NCI-H526 (cell line): Measurements from ENCODE around the gene DDX6.
"Not testable (repeated sequence)": the region's sequence is repeated elsewhere in the genome, so short reads cannot be mapped to it uniquely, and the experiment has no call there.

Source experiments
- DNase-seq, 2 experiments: peaks; one replicate each; lab custom pipeline; 2025; lab: John Stamatoyannopoulos, UW

DDX6 gene

DNA sequence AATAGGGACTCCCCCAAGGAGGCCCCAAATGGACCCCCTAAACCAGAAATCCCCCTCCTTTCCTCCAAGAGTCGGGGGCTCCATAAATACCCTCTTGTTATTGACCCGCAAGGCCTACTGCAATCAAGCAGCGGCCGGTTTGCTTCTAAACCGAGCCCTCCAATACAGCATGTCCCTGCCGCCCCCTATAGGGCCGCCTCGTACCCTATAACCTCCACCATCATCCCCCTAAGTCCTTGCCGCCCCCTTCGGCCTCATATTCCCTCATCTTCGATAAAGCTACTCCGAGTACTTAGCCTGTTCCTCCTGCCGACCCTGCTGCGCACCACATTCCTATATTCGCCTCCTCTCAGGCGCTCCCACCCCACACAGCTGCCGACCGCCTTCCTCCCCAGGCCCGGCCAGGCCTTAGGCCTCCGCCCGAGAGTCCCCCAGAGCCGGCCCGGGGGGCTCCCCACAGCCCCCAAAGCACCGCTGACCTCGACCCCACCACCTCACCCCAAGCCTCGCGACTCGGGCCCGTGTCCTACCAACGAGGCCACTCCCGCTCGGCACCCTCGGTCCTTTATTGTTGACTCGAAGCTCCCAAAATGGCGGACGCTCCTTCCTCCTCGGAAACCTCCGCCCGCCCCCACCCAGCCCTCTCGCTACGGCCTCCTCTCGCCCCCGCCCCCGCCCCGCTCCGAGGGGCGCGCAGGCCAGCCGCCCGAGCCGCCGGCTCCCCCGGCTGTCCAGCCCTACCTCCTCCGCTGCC, 430 bp downstream of the DDX6 start:
- peak; percentile 86 to 89 for DNase-seq

DNA sequence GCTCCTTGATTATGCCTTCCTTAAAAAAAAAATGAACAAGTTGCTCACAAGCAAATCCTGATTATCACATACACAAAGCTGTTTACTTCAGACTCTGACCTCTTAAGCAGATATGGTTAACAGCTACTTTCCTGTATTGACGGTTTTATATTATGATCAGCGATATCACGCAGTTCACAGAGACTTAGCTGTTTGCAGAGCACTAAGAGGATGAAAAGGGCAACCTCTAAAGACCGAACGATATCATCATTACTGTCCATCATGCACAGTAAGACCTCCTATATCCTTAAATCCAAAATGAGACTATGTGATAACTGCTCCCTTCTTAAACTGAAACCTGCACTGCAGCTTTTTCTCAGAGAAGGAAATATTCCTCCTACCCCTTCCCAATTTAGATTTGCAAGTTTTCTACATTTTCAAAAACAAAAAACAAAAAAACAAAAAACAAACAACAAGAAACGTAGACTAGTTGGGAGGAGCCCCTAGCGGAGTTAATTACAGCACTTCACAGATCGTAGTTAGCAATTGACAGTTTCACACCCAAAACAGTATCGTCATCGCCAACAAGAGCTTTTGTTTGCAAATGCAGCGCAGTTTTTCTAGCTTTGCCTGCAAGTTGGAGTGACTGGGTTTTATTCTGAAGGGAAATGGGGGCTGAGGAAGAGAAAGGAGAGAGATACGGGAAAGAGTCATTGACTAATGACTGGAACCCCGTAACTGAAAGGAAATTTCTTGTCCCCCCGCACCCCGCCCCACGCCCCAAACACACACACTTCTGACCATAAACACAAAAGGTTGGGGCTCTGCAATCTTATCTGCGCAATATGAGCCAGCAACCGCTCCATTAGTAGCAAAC, 1.2 kb downstream of the DDX6 start:
- peak; percentile 50 to 74 for DNase-seq

DNA sequence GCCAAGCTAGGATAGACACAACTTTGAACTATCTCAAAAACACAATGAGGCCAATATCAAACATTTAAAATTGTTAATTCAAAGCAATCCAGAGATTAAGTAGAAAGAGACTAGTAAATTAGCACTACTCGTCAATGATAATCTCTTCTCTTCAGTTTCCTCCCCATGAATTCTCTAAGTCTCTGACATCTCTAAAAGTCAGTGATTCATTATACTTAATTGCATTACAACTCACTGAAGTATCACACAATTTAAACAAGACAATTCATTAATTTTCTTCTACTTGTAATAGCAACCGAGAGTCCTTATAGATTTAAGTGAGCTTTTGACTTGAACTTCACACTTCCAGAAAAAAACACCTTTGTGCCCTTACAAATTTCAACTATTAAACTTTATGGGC, 4.3 kb downstream of the DDX6 start:
- DNase-seq: no peak

DNA sequence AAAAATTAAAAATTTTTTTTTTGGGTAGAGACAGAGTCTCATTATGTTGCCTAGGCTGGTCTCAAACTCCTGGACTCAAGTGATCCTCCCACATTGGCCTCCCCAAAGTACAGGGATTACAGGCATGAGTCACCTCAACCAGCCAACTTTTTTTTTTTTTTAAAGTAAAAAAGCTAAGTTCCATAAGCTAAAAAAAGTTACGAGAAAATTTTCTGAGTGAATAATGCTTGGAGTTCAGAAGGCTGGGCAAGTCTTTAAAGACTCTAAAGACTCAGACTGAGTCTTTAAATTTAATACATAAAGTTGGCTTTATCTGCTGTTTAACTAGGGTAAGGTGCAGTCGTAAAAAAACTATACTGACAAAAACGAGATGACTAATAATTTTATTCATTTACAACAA, 5.6 kb downstream of the DDX6 start:
- no peak for DNase-seq

DNA sequence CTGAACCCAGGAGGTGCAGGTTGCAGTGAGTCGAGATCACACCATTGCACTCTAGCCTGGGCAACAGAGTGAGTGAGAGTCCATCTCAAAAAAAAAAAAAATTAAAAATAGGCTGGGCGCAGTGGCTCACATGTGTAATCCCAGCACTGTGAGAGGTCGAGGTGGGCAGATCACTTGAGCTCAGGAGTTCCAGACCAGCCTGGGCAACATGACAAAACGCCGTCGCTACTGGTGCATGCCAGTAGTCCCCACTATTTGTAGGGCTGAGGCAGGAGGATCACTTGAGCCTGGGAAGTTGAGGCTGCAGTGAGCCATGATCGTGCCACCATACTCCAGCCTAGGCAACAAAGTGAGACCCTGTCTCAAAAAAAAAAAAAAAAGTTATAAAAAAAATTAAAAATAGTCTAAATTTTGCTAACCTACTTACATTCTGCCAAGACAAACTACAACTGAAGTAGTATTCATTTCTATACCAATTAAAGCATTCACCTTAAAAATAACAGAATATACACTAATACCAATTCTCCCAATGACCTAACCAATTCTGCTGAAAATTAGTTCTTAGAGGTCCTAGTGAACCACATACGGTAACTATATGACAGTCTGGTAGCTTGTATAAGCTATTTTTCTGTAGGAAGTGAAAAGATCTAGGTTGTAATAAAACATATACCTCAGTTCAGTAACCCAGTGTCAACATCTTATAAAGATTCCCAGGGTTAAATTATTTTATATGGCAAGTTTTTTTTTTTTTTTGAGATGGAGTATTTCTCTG, 7.1 kb downstream of the DDX6 start:
- no peak for DNase-seq

DNA sequence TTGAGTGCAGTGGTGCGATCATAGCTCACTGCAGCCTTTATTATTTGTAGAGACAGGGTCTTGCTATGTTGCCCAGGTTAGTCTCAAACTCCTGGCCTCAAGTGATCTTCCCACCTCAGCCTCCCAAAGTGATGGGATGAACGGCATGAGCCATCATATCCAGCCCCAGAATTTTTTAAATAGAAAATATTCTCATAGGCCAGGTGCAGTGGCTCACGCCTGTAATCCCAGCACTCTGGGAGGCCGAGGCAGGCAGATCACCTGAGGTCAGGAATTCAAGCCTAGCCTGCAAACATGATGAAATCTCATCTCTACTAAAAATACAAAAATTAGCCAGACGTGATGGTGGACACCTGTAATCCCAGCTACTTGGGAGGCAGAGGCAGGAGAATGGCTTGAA, 7.6 kb downstream of the DDX6 start:
- not testable (repeated sequence) for DNase-seq

DNA sequence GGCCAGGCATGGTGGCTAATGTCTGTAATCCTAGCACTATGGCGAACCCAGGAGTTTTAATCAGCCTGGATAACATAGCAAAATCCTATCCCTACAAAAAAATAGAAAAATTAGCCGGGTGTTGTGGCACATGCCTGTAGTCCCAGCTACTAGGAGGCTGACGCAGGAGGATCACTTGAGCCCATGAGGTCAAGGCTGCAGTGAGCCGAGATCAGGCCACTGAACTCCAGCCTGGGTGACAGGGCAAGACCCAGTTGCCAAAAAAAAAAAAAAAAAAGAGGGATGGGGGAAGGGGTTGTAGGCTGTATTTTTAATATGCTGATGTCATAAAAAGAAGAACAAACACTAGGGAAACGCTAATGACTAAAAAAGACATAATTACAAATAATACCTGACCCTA, 12.1 kb downstream of the DDX6 start:
- no peak for DNase-seq

DNA sequence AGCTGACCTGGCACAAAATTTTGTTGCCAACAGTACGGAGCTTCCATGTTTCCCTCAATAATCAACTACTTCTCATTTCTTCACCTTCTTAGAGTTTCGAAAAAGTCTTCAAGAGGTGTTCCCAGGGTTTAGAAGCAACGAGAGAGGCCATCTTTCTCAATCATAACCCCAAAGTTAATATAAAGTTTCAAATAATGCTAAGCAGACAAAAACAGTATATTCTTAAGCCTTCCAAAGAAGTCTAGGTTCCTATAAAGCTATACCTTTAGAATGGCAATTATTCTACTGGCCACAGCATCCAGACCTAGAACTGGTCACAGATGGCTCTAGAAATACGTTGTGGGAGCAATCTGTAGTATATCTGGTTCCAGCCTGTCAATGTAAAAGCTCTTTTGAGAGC, 16.9 kb downstream of the DDX6 start:
- DNase-seq: no peak

DNA sequence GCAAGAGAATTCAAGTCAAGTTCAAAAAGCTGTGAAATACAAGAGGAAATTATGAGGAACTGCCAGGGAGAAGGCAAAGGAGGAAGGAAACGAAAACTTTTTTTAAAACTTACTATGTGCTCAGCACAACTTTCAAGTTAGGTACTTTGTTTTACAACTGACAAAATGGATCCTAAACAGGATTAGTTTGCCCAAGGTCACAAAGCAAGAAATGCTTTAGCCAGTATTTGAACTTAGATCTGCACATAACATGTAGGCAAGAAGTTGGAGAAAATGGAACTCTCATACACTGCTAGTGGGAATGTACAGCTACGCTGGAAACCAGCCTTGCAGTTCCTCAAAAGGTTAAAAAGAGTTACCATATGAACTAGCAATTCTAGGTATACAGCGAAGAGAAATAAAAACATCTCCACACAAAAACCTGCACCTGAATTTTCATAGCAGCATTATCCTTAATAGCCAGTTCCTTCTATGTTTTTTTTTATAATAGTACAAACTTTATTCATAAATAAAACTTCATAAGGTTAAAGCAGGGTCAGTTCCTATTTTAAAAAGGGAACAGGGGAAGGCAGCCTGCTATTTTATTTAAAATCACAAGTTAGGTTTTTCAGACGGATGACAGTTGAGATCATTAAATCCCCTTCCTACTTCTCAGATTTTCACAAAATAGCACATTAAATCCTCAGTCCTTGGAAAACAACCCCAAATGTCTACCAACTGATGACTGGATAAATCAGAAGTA, 19.2 kb downstream of the DDX6 start:
- DNase-seq: no peak

DNA sequence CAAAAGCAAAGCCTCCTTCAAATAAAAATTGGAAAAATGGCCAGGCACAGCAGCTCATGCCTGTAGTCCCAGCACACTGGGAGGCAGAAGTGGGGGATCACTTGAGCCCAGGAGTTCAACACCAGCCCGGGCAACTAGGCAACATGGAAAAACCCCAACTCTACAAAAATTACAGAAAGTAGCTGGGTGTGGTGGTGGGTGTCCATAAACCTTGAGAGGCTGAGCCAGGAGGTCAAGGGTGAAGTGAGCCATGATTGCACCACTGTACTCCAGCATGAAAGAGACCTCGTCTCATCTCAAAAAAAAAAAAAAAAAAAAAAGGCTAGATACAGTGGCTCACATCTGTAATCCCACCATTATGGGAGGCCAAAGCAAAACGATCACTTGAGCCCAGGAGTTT, 22.3 kb downstream of the DDX6 start:
- no peak for DNase-seq

DNA sequence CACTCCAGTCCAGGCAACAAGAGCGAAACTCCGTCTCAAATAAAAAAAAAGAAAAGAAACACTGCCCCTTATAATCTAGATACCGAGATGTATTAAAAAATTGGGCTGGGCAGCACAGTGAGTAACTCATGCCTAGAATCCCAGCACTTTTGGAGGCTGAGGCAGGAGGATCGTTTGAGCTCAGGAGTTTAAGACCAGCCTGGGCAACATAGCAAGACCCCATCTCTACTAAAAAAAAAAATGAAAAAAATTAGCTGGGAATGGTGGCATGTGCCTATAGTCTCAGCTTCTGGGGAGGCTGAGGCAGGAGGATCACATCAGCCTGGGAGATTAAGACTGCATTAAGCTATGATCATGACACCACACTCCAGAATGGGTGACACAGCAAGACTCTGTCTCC, 24.9 kb downstream of the DDX6 start:
- no peak for DNase-seq

DNA sequence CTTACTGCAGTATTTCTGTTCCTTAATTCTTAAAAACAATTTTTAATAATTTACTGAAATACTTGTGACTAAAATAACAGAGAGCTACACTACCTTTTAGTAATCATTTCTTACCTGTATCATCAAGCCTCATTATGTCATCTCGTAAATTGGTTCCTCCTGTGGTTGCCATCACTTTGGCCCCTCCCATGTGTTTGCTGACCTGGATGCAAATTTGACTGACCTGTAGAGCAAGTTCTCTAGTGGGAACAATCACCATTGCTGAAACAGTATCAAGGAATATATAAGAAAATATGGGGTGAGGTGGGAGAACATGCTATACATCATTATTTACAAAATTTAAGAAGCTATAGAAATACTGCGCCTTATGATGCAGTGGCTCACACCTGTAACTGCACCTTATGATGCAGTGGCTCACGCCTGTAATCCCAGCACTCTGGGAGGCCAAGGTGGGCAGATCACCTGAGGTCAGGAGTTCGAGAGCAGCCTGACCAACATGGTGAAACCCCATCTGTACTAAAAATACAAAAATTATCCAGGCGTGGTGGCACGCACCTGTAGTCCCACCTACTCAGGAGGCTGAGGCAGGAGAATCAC, 25.8 kb downstream of the DDX6 start:
- peak; percentile 53 to 78 for DNase-seq

DNA sequence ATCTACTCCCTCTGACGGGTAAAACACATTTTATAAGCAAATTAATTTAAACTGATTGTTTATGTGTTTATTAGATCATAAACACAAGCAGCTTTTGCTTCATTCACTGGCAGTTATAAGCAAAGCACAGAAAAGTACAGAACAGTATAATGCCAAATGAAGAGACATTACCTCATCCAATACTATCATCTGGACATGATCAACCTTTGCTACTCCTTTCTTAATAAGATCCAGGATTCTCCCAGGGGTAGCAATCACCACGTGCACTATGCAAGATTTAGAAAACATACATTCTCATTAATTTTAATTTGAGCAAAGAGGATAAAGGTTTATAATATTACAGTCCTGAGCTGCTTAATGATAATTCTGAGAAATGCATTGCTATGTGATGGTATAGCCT, 27.9 kb downstream of the DDX6 start:
- DNase-seq: no peak

DNA sequence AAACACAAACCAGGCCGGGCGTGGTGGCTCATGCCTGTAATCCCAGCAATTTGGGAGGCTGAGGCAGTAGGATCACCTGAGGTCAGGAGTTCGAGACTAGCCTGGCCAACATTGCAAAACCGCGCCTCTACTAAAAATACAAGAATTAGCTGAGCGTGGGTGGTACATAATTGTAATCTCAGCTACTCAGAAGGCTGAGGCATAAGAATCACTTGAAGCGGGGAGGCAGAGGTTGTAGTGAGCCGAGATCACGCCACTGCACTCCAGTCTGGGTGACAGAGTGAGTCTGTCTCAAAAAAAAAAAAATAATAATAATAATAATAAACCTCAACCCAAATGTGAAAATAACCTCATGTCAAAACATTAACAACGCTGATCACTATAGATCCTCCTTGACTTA, 29.0 kb downstream of the DDX6 start:
- not testable (repeated sequence) for DNase-seq

DNA sequence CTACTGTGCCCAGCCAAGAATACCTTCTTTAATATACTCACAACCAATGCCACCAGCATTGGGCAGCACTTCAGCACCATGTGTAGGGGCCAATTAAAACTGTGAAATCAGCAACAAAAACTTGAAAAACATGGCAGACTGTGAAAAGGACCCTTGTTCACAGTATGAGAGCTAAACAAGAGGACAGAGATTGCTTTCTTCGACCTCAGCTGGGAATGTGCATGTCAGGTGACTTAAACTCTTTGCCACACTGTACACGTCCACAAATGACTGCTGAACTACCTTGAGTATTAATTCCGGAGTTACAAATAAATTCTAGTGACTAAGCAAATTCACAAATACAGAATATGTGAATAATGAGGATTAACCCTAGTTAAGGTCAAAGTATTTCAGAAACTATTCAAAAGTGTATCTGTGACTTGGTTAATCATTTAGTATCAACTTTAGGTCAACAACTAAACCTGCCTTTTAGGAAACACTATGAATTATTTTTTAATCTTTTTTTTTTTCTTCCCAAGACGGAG, 33.0 kb downstream of the DDX6 start:
- DNase-seq: no peak

DNA sequence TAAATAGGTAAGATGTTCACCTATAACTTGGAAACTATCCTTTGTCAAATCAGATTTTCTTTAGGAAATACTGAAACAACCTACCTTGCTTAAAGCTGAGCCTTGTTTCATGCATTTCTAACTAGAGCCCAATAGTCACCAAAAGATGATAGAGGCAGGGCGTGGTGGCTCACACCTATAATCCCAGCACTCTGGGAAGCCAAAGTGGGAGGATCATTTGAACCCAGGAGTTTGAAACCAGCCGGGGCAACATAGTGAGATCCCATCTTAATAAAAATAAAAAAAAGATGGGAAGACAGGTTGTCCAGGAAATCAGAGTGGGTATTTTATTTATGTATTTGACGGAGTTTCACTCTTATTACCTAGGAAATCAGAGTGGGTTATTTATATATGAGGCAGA, 38.3 kb downstream of the DDX6 start:
- no peak for DNase-seq

DNA sequence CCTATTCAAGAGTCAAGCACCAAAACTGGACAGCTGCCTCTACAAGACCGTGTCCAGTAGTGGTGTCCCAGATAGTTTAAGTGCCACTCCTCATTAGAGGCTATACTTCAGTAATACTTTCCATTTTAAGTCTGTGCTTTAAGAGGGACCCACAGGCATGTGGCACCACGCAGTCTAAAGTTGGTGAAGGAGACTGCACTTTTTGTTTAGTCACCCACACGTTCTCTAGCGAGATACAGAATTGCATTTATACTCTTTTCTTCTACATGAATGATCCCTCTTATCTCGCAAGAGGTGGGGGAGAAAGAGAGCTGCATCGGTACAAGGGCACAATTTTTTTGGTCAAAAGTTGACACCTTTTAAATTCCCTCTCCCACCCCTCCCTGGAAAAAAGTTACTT, 41.5 kb downstream of the DDX6 start:
- DNase-seq: no peak

DNA sequence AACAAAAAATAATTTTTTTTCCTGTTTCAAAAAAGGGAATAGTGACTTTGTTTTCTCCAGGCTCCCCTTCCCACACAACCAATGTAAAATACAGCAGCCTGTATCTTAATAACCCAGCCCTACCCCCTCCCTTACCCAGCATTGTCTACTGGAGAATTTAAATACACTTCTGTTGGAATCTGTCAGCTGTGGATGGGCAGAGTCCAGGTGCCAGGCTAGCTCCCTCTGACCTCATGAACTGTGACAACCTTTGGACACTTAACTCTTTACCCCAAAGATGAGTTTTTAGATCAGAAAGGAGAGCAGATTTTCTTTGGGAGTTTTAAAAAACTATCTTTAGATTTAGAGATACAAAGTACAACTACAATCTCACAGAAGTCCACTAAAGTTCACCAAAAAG, 42.9 kb downstream of the DDX6 start:
- peak in 1 of 2 experiments; percentile 51 for DNase-seq

DNA sequence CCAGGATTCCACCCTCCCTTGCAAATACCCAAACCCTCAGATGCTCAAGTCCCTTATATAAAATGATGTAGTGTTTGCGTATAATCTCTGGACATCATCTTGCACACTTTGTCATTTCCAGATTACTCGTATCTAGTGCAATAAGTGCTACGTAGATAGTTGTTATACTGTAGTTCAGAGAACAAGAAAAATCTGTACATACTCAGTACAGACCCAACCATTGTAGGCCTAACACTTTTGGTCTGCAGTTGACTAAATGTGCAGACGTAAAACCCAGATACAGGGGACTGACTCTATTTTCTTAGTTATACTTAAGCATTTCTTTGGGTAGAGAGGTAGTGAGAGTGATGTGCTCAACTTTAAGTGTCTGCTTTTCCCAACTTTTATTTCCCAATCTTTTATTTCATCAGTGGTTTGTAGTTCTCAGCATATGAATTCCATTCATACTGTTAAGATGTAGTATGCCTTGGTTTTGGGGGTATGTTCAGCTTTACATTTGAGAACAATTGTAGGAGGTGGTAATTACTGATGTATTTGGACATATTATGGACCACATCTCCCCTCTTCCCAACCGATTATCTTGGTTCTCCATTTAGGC, 43.9 kb downstream of the DDX6 start:
- DNase-seq: no peak

DNA sequence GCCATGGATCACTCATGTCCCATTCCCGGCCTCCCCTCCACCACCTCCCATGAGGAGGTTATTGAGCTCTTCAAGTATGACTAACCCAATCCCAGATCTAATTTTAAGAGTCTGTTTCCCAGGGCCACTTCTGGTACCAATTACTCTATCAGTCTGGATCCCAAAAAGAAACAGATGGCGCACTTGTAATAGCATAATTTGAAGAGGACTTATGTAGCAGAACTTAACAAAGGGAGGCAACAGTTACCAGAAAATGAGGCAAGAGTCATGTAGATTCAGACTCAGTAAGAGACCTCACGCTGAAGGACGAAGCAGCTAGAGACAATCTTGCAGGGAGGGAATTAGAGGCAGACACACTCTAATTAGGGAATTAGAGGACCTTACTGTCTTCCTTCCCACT, 46.9 kb downstream of the DDX6 start:
- no peak for DNase-seq

DNA sequence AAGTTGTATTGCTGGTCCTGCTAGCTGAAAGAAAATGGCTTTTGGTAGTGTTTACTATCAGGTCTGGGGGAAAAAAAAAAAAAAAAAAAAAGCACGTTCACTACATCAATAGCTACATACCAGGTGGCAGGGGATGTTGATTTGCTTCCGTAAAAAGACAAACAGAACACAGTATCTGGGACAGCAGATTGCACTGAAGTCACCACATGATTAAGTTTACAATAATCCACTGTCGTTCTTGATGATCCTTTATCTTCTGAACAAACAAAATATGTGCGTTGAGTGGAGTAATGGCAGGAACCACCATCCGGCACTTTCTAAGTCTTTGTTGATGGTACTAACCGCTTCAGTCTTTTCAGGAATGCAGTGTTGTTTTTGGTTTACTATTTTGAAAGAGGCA, 48.7 kb downstream of the DDX6 start:
- no peak for DNase-seq
